HepG2 (cell line): ENCODE measurements around the gene RGS7. TPM values are rescaled to one million over a fixed set of nuclear protein-coding genes. Genes with fewer than 3 reads are reported as not detected.

Experiments used
- ATAC-seq: fragments of 200-7000 bp; cut with Tn5 transposase; 3 replicates; pipeline ENCODE4 v1.9.1; 2020; ENCODE audit warnings: mild to moderate bottlenecking, moderate library complexity
- BruUV-seq: library from RNA; stranded (reverse); fragments of 400-500 nt; replicated peaks from 2 replicates; lab custom pipeline; 2021; lab: Mats Ljungman, UMichigan
- CTCF ChIA-PET: fragments of 300-600 bp; formaldehyde crosslinking; extraction: SDS; loops from one replicate; lab custom pipeline; 2021; ENCODE audit warnings: low total read pairs, inconsistent platforms, low intra/inter-chr PET ratio; lab: Yijun Ruan, JAX
- POLR2A ChIA-PET: fragments of 350-600 bp; sonication (Branson Sonifier 250); formaldehyde crosslinking; loops from one replicate; lab custom pipeline; 2020; ENCODE audit warnings: antibody characterized with exemption, inconsistent platforms; lab: Yijun Ruan, JAX
- DNase-seq: peaks from one replicate; pipeline ENCODE4 v3.0.0-alpha.2; 2015; ENCODE audit warnings: low spot score
- FAIRE-seq: peaks from 3 replicates; lab custom pipeline; 2011; peaks lifted over from hg19 to GRCh38; lab: Jason Lieb, UNC
- H2AFZ ChIP-seq: one replicate; pipeline ENCODE4 v1.6.1; 2011; ENCODE audit warnings: low read length, inconsistent platforms
- H3K27ac ChIP-seq: fragments of 300-600 bp; 3 replicates; pipeline ENCODE4 v1.8.0; 2011; ENCODE audit warnings: mixed run types, mild to moderate bottlenecking, mixed read lengths, low read length, inconsistent platforms; ENCODE audit not compliant: insufficient read depth; ENCODE audit errors: extremely low read length
- H3K27me3 ChIP-seq, 2 experiments: fragments of 200-600 bp in 1 of 2; 2 replicates in 1 of 2; 3 replicates in 1 of 2; pipeline versions ENCODE4 v1.6.0 to v1.8.0; 2011; ENCODE audit warnings: low read length in 2 of 2, mild to moderate bottlenecking in 2 of 2, moderate library complexity in 2 of 2, inconsistent platforms in 1 of 2; ENCODE audit not compliant: insufficient read depth in 2 of 2, control insufficient read depth in 1 of 2
- H3K36me3 ChIP-seq, 2 experiments: fragments of 200-600 bp in 1 of 2; replicated peaks in 1 of 2; 2 replicates in 1 of 2; 3 replicates in 1 of 2; pipeline versions ENCODE4 v1.5.1 to v1.8.0; 2011; ENCODE audit warnings: low read length in 2 of 2, inconsistent platforms in 1 of 2; ENCODE audit not compliant: insufficient read depth in 2 of 2, control insufficient read depth in 1 of 2
- H3K4me1 ChIP-seq: 2 replicates; pipeline ENCODE4 v1.5.1; 2012; ENCODE audit warnings: low read length, inconsistent platforms; ENCODE audit not compliant: insufficient read depth
- H3K4me2 ChIP-seq: 2 replicates; pipeline ENCODE4 v1.6.0; 2011; ENCODE audit warnings: low read depth, low read length, inconsistent platforms
- H3K4me3 ChIP-seq, 3 experiments: fragments of 200-600 bp in 1 of 3; sonication (generic), shearing (Covaris generic) in 1 of 3; replicated peaks in 1 of 3; 2 replicates each; pipeline ENCODE4 v1.5.1; 2011 to 2016; ENCODE audit warnings: low read length in 3 of 3, inconsistent platforms in 2 of 3, low read depth in 2 of 3, mild to moderate bottlenecking in 2 of 3, control low read depth in 1 of 3, mixed read lengths in 1 of 3; ENCODE audit not compliant: insufficient read depth in 1 of 3
- H3K79me2 ChIP-seq: one replicate; pipeline ENCODE4 v1.6.1; 2011; ENCODE audit warnings: low read length, inconsistent platforms; ENCODE audit not compliant: insufficient read depth
- H3K9ac ChIP-seq: 2 replicates; pipeline ENCODE4 v1.6.0; 2011; ENCODE audit warnings: mild to moderate bottlenecking, low read depth, low read length, inconsistent platforms; ENCODE audit not compliant: insufficient read depth
- H3K9me3 ChIP-seq: 2 replicates; pipeline ENCODE4 v1.5.1; 2012; ENCODE audit warnings: mild to moderate bottlenecking, low read length
- H4K20me1 ChIP-seq: 2 replicates; pipeline ENCODE4 v1.6.0; 2011; ENCODE audit warnings: inconsistent platforms, mild to moderate bottlenecking, low read length, moderate library complexity; ENCODE audit not compliant: insufficient read depth
- BRCA1 ChIP-seq: sonication (generic); formaldehyde crosslinking; IDR thresholded peaks from 2 replicates; pipeline ENCODE4 v1.4.0; 2020; ENCODE audit warnings: missing genetic modification reagents
- SAP130 ChIP-seq: IDR thresholded peaks from 2 replicates; pipeline ENCODE4 v1.6.1; 2016; ENCODE audit warnings: low read depth
- ZNF20 ChIP-seq: sonication (generic); formaldehyde crosslinking; IDR thresholded peaks from 2 replicates; pipeline ENCODE4 v1.4.0; 2020; ENCODE audit warnings: mild to moderate bottlenecking, moderate library complexity, missing genetic modification reagents
- ZSCAN12 ChIP-seq: sonication (generic); formaldehyde crosslinking; IDR thresholded peaks from 2 replicates; pipeline ENCODE4 v1.9.0; 2021; ENCODE audit warnings: mild to moderate bottlenecking, missing genetic modification reagents
- WGBS: methylation state at CpG from one replicate; pipeline ENCODE4 v1.1.6; 2017; ENCODE audit warnings: low lambda C conversion rate; 5-methylcytosine and 5-hydroxymethylcytosine counted together
- in situ Hi-C: cut with HindIII; loops from 2 replicates; pipeline ENCODE4 v1.10.0; 2017; ENCODE audit warnings: low pct_unique_long_range_greater_than_20kb; ENCODE audit not compliant: extremely low pct_ligation_motif_present
- intact Hi-C: fragments of 100-400 bp; cut with micrococcal nuclease; formaldehyde crosslinking; loops from one replicate; pipeline ENCODE4 v1.10.0; 2022; ENCODE audit not compliant: unreplicated experiment
- polyA plus RNA-seq, 8 experiments: library from polyadenylated mRNA; depleted of rRNA in 3 of 8; stranded (reverse) in 7 of 8; unstranded in 1 of 8; fragments of >200 nt; fragmentation: Illumina TruSeq in 4 of 8; extraction: Trizol in 4 of 8; gene quantifications; 2 replicates each; pipeline versions ENCODE4 v1.2.1 to v1.2.3, GENCODE V29; 2011 to 2016; ENCODE audit warnings: low read depth in 4 of 8, missing spikeins in 1 of 8, mixed read lengths in 1 of 8; ENCODE audit not compliant: insufficient read depth in 1 of 8
- total RNA-seq, 5 experiments: library from RNA; depleted of rRNA; stranded (reverse); fragments of >200 nt; fragmentation: Illumina TruSeq; extraction: Trizol; gene quantifications; 2 replicates each; pipeline ENCODE4 v1.2.3, GENCODE V29; 2016; ENCODE audit warnings: low read depth in 1 of 5
- TF ChIP-seq, protein P1 (sequence below): sonication (generic); formaldehyde crosslinking; IDR thresholded peaks from 2 replicates; pipeline ENCODE4 v1.9.0; 2021; ENCODE audit warnings: missing genetic modification reagents, borderline replicate concordance

Gene RGS7
- total and polyA plus RNA-seq, 2 of the 13 experiments (the other 11 are each of a cell fraction or from before 2014, with no cell fraction given) = not detected

DNA sequence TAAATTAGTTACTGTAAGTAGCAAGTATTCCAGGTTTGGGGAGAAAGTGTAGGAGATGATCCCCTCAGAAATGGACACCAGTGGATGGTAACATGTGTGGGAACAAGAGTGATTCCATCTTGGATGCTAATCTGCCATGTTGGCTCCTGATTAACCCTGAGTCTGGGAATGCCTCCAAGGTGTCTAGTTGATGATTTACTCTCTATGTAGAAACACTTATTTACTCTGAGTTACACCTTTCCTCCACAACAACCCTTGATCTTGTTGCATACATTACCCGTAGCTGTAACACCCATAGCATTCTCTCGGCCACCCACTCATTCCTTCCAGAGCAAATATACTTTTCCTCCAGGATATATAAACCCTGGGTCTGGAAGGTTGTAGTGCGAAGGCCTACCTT, 429.2 kb downstream of the RGS7 start:
- Histone ChIP-seq H3K4me3 (no peak overlapping the region), H3K4me2 (no peak overlapping the region), H4K20me1 (no peaks in the 10 kb centered on the region), H3K4me1 (no peaks in the 10 kb centered on the region), H3K27ac (no peak overlapping the region), H3K9ac (no peak overlapping the region), H3K27me3 (no peaks in the 10 kb centered on the region), H2AFZ (no peak overlapping the region), H3K36me3 (no peaks in the 10 kb centered on the region), H3K79me2 (no peaks in the 10 kb centered on the region), H3K9me3 (peaks cover 13% of the 10 kb centered on the region)
- no TSS peak for BruUV-seq
- no peak for TF ChIP-seq SAP130
- POLR2A ChIA-PET = no interaction called here
- CTCF ChIA-PET = no interaction called here
- in situ Hi-C loops = no loop called here
- no peak for ATAC-seq
- WGBS = 0% methylated on average over 3 of the region's 3 CpGs
- FAIRE-seq = no peak
- no peak for DNase-seq
- intact Hi-C loops = no loop called here

DNA sequence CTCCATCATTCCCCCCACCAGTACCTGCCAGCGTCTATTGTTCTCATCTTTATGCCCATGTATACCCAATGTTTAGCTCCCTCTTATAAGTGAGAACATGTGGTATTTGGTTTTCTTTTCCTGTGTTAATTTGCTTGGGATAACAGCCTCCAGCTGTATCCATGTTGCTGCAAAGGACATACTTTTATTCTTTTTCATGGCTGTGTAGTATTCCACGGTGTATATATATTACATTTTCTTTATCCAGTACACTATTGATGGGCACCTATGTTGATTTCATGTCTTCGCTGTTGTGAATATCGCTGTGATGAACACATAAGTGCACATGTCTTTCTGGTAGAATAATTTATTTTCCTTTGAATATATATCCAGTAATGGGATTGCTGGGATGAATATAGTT, 431.7 kb downstream of the RGS7 start:
- no peaks in the 10 kb centered on the region for H3K27me3 ChIP-seq
- intact Hi-C loops = no loop called here
- no peak overlapping the region for H3K4me3 ChIP-seq
- ChIA-PET CTCF (no interaction called here), POLR2A (no interaction called here)
- H4K20me1 ChIP-seq = no peaks in the 10 kb centered on the region
- H3K9ac ChIP-seq = no peak overlapping the region
- H3K4me1 ChIP-seq = no peaks in the 10 kb centered on the region
- no peak for TF ChIP-seq BRCA1 (CRISPR knock-in tag)
- TF ChIP-seq ZSCAN12 (CRISPR knock-in tag) = no peak
- no peak for TF ChIP-seq ZNF20 (CRISPR knock-in tag)
- TF ChIP-seq, protein P1, sequence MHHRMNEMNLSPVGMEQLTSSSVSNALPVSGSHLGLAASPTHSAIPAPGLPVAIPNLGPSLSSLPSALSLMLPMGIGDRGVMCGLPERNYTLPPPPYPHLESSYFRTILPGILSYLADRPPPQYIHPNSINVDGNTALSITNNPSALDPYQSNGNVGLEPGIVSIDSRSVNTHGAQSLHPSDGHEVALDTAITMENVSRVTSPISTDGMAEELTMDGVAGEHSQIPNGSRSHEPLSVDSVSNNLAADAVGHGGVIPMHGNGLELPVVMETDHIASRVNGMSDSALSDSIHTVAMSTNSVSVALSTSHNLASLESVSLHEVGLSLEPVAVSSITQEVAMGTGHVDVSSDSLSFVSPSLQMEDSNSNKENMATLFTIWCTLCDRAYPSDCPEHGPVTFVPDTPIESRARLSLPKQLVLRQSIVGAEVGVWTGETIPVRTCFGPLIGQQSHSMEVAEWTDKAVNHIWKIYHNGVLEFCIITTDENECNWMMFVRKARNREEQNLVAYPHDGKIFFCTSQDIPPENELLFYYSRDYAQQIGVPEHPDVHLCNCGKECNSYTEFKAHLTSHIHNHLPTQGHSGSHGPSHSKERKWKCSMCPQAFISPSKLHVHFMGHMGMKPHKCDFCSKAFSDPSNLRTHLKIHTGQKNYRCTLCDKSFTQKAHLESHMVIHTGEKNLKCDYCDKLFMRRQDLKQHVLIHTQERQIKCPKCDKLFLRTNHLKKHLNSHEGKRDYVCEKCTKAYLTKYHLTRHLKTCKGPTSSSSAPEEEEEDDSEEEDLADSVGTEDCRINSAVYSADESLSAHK (CRISPR knock-in tag) = no peak
- no peak overlapping the region for H3K4me2 ChIP-seq
- FAIRE-seq (no peak), ATAC-seq (no peak), DNase-seq (no peak)
- H3K36me3 ChIP-seq = no peaks in the 10 kb centered on the region
- in situ Hi-C loops = no loop called here
- no peak overlapping the region for H2AFZ ChIP-seq
- no peaks in the 10 kb centered on the region for H3K79me2 ChIP-seq
- WGBS = 11% methylated on average over 4 of the region's 4 CpGs
- peaks cover 24% of the 10 kb centered on the region for H3K9me3 ChIP-seq
- no peak overlapping the region for H3K27ac ChIP-seq
- BruUV-seq = no TSS peak
